GM18511 (cell line): Measurements from ENCODE around the gene GRP.

Source experiments
- ATAC-seq: cut with Tn5 transposase; IDR thresholded peaks from one replicate; pipeline ENCODE4 v1.9.1; 2021; ENCODE audit warnings: mild to moderate bottlenecking, moderate library complexity; ENCODE audit not compliant: unreplicated experiment

The GRP gene

DNA sequence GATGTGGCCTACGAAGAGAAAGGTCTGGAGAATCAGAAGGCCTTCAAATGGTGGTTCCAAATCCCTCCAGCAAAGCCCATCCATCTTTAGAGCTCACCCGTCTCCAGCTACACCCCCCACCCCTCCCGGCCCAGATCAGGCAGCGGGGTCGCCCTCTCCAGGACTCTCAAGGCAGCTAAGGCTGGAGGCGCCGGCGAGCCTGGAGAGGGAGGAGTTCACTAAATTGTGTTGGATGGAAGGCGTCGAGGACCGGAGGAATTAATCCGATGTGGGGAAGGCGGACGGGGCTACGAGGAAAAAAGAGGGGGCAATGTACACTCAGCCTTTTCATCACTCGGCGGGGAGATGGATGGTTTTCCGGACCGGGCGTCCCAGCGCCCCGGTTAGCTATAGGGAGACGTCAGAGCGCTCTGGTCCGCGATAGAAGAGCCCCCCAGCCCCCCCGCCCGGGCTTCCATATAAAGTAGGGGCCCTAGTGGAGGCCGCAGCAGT lies at the start of gene GRP:
Gene GRP, plus strand, starts transcription at position 487 of the 492 bp plus-strand sequence. CDS start 108 bp downstream, outside the sequence.
- ATAC-seq, result no peak

DNA sequence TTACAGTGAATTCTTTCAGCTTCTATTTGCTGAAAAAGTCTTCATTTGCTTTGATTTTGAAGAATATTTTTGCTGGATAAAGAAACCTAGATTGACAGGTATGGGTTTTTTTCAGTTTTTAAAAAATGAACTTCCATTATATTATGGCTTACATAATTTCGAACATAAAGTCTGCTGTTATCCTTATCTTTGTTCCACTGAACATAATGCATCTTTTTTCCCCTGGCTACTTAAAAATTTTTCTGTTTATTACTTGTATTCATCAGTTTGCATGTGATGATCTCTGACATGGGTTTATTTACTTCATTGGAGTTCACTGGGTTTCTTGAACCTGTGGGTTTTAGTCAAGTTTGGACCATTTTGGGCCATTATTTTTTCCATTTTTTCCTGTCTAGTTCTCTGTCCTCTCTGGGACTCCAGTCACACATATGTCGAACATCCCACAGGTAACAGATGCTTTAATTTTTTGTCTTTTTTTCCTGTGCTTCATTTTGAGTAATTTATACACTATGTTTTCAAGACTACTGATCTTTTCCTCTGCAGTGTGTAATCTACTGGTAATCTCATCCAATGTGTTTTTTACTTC lies 47.2 kb upstream of the GRP start:
- no peak for ATAC-seq

DNA sequence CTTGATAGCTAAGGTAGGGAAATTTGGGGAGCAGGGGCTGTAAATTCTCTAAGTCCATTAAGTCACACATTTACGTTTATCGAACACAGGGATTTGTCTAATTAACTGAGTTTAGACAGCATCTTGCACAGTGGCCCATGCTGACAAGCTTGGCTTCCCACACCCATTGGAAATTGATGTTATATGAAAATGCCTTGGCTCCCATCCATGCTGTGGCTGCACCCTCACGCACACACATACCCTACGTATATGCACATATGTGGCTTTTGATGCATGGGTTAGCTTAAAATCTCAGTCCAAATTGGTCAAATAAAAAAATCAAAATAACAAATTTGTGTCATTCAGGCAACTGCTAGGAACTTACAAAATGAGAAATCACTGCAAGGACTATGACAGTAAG lies 42.5 kb upstream of the GRP start:
- ATAC-seq, result no peak

DNA sequence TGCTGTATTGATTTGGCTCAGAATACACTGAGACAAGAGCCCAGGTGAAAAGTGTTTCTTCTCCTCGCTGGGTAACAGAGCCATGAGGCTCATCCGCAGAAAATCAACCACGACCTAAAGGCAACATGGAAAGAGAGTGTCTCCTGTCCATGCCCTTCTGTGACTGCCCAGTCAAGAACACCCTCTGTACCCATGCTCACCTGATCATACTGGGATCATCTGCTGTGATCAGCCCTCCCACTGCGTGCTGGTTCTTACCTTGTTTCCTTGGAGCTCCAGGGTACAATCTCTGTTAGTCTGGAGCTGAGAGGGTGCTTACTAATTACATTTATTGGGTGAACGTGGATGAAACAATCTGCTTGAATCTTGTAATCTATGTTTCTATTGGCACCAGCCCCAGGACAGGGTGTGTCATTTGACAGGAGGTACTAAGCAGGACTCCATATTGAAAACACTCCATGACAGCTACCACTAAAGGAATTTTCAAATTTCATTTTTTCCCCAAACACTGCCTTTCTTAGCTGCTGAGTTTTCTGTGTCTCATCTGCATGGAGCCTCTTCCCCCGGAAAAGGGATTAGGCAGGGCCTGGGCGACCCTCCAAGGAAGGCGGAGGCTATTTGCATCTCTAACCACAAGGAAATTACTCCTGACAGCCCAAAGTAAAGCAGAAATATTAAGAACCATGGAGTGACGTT lies 39.7 kb upstream of the GRP start:
- ATAC-seq, result no peak

DNA sequence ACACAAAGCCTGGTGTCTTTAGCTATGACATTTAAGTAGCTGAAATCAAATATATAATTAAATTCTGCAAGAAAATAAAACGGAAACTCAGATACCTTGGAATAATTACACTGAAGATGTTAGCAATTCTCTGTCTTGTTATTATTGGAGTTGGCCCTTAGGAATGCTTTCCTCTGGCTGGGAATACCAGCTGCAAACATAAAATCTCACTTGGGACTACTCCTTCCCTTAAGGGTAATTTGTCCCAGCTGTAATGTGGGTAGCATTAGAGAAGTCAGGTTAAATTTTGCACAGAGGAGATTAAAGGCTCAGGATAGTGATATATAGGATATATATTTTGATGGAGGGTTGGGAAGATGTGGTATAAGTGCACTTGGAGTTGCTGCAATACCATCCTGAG lies 37.3 kb upstream of the GRP start:
- ATAC-seq, result no peak

DNA sequence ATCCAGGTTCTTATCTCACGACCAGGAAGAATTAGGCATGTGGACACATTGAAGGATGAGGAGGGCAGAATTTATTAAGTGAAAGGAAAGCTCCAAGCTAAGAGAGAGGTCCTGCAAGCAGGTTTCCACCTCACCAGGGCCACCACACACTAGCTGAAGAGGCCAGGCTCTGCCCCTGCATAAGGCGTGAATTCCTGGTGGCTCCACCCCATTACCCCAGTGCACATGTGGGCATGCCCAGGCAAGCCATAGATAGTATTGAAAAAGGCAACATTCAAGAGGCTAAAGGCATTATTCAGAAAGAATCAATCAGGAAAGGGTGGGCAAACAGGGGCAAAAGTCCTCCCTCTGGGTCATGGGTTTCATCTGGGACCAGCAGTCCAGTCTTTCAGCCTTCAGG lies 30.9 kb upstream of the GRP start:
- ATAC-seq, result no peak

DNA sequence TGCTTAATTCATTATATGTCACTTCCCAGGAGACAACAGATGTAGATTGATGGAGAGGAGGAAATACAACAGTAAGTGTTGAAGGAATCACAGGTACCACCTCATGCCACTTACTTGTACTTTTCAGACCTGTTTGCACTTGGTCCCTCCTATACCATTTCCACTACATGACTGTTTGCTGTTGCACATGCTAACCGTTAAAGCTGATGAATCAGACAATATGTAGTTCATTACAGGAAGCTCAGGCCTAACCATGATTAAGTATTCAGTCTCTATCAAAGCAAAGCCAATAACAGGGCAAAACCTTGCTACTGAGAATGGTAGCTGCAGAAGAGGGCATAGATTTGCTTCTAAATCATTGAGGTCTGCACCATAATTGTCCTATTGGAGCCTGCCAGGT lies 30.2 kb upstream of the GRP start:
- ATAC-seq, result no peak

DNA sequence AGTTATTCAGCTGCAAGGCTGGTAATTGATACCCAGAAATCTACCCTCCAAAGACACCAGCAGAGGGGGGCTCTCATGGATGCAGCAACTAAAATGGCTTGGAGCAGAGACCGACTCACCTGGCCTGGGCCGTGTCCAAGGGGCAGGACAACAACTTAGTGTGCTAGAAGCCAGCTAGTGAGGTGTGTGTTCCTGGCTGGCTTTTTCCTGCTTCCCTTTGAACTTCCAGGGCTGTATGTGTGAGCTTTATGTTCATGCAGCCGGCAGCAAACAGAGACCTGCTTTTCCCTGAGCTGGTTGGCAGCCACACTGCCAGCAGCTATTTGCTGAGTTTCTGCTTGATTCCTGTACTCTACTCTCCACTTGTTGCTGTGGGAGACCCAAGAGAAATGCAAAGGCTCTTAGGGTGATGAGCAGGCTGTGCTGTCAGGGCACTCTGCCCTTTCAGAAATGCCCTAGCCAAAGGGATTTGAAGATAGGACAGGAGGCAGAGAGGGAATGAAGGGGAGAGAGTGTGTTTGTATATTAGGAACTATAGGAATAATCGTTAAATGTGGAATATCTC lies 23.7 kb upstream of the GRP start:
- ATAC-seq, result no peak

DNA sequence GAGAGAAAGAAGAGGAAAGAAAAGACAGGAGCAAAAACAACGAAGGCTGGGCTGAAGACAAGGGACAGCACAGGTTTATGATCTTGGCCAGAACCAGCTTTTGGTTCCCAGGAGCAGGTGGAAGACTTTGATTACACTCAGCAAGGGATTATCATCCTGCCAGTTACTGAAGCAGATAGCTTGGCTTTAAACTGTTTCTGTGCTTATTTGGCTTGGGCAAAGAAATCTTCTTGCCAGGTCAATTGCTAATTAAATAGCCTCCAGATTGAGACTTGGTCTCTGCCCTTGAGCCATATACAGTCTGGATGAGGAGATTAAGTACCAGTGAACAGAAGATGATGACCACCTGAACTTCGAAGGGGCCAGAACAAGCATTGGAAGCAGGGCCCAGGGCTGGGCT lies 22.3 kb upstream of the GRP start:
- ATAC-seq, result no peak

DNA sequence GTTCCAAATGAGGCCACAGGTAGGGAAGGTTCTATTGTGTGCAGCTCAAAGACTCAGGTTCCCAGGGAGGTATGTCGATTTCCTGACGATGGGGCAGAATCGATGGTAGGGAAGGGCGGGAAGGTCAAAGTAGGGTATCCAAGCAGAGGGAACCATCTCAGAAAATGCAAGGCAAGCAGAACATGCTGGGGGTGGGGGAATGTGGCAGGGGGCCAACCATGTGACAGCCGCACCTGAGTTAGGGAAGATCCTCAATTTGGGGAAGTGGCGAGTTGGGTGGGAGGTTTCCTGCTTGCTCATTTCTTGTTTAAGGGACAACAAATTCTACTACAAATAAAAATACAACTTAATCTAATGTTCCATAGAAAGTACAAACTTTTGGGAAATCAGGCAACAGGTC lies 21.7 kb upstream of the GRP start:
- ATAC-seq, result no peak

DNA sequence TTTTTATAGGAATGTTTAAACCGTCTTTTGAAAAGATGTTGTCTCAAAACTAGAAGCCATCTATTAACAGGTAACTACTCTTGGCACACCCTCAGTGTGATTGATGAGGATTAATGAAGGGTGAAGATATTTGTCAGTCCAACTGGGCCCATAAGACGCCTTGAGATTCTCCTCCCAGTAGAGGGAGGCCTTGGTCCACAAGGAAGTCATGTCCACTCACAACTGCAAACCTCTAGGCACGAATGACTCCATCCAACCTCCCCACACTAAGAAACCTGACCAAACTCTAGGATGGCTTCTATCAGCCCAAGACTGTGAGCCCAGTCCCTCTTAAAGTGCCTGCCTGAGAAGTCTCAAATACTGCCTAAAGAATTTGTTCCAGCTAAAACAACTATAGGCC lies 19.2 kb upstream of the GRP start:
- no peak for ATAC-seq

DNA sequence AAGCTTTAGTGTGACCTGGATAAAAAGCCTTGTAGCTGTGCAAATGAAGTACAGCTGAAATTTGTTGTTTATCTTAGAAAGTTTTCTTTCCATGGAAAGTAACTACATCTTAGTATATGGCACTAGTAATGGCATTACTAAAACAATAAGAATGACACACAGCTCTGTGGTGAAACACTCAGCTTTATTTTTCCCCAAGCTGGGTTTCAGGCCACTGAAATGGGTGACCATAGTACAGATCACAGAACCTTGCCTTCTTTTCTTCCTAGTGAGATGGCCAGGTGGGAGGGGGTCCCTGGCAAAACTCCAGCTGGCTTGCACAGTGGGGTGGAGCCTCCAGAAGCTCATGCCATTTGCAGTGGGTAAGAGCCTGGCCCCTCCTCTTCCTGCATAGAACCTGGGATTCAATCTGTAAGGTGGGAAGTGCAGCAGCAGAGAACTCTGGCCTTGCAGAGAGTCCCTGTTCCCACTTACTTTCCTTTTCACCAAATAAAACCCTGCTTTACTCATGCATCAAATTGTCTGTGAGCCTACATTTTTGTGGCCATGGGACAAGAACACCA lies 17.6 kb upstream of the GRP start:
- ATAC-seq, result no peak

DNA sequence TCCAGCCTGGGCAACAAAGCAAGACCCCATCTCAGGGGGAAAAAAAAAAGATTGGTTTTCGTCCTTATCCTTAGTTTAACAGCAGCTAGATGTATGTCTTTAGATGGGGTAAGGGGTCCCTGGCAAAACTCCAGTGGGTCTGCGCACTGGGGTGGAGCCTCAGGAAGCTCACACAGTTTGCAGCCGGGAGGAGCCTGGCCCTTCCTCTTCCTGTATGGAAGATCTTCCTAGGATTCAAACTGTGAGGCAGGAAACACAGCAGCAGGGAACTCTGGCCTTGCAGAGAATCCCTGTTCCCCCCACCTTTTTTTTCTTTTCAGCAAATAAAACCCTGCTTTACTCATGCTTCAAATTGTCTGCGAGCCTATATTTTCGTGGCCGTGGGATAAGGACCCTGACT lies 12.5 kb upstream of the GRP start:
- ATAC-seq, result no peak

DNA sequence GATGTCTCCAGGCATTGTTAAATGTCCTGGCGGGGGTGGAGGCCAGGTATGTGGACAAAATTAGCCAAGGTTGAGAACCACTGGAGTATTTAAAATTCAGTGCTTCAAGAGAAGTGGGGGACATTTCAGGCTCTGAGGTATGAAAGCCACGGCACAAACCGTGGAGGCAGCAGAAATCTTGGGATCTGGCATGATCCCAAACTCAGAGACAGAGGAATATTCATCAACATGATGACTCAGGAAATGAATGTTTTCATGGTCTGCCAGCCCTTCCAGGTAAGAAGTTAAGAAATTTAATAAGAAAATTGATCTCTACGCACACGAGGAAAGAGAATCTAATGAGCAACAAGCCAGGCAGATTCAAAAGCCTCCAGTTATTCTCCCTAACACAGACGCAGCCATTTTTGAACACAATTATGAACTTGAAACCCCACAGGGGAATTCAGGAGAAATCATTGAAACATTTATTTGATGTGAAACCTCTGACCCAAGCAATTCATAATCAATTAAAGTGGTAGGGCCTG lies 11.3 kb upstream of the GRP start:
- no peak for ATAC-seq

DNA sequence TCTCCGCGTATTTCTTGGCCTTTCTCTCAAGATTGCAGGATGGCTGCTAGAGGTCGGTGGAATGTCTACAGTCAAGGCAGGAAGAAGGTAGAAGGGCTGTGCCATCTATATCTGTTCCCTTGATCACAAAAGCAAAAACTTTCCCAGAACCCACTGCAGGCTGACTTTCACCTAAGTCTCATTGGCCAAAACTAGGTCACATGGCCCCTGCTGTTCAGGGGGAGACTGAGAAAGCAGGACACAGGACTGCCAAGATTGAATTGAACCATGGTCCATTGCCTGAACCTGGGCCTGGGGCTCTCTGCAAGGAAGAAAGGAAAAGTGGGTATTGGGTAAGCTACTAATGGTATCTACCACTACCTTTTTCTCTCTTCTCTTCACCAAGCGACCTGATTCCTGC lies 9.7 kb upstream of the GRP start:
- ATAC-seq, result no peak

DNA sequence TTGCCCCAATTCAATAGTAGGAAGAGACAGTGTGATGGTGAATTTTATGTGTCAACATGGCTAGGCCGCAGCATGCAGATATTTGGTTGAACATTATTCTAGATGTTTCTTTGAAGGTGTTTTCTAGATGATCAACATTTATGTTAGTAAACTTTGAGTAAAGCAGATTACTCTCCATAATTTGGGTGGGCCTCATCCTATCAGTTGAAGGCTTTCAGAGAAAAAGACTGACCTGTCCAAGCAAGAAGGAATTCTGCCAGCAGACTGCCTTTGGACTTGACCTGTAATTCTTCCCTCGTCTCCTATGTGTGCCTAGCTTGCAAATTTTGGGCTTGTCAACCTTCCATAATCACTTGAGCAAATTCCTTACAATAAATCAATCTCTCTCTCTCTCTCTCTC lies 8.3 kb upstream of the GRP start:
- no peak for ATAC-seq

DNA sequence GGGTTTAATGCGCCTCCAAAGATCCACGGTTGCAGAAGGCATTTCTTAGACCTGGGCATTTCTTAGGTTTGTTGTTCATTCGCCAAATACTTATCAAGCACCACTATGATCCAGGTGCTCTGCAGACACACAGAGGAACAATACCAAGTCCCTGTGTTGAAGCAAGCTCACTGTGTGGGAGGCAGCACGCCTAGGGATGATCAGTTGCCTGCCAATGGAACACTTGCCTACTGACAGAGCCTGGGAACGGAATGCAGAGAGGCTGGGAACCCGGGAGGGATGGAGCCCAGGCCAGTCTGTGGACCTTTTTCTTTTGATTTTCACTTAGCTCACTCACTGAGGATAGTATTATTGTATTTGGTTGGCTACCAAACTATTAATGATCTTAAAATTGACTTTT lies 1.9 kb upstream of the GRP start:
- no peak for ATAC-seq

DNA sequence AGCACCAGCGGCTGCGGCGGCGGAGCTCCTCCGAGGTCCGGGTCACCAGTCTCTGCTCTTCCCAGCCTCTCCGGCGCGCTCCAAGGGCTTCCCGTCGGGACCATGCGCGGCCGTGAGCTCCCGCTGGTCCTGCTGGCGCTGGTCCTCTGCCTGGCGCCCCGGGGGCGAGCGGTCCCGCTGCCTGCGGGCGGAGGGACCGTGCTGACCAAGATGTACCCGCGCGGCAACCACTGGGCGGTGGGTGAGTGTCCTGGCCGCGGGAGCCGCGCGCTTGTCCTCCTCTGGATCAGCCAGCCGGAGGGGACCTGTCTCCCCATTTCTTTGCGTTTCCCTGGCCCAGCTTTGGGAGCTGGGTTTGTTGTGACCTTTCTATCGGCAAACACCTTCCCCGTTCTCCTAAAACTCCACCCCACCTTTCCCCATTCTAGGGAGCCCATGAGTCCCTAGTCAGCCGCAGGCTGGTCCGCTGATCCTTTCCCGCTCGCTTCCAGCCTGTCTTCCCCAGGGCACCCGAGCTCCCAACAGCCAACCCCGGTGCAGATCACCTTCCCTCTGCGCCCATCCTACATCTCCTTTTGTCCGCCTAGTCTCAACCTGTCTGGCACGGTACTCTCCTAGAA lies 316 bp downstream of the GRP start:
- no peak for ATAC-seq

DNA sequence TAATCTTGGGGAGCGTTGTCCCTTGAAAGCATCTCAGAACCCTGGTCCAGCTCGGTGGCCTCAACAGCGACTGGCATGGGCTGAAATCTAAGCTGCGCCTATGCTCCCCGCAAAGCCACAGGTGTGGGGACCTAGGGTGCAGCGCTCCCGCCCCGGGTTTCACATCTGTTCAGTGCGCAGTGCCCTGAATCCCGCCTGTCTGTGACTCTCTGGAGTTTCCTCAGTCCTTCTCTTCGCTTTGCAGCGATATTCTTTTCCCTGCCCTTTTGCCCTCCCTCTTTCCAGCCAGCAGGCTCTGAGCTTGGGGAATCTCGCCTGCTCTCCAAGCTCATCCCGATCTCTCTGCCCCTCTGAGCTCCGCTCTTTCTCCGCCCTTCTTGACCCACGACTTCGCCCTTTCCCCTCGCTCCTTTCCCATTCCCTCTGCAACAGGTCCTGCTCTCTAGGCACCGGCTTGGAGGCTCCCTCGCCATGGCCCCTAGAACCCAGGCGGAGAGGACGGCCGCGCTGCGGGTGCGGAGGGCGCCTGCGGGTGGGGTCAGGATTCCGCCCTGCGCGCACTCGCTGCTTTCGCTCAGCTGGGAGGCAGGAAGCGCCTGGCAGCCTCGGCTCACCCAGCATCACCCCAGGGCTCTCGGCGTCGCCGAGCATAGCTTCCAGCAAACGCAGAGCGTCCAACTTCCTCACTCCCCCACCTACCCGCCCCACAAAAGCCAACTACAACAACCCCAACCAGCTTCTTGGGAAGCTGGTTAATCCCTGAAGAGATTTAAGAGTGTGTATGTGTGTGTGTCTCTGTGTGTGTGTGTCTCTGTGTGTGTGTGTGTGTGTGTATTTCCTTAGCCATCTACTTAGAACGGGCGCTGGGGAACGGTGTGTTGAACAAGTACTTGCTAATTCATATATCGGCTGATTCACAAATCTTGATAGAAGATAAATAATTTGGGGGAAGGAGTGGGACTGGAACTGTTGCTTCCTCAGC lies 1.1 kb downstream of the GRP start:
- no peak for ATAC-seq

DNA sequence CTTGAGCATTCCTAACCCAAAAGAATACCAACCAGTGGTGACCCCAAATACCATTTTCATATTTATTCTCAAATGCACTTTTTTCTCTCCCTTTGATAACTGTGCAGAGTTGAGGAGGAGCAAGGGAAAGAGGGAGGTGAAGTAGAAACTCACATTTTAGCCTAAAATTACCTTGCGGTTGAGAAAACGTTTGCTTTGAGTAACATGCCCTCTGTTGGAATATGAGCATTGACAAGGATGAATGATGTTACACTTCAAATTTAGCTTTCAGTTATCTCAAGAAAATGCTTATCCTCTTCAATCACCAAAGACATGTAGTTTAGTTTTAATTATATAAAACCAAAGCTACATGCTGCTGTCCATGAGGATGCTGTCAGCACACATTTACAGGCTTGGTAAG lies 2.4 kb downstream of the GRP start:
- ATAC-seq, result no peak
